HCT116 (cell line): ENCODE measurements around the gene SGK1. TPM values are rescaled to one million over a fixed set of nuclear protein-coding genes. Genes with fewer than 3 reads are reported as not detected.

Experiments used
- ATAC-seq: fragments of 200-7000 bp; cut with Tn5 transposase; 2 replicates; pipeline ENCODE4 v1.9.1; 2020; ENCODE audit warnings: mild to moderate bottlenecking, moderate library complexity
- BruUV-seq: library from RNA; stranded (reverse); fragments of 400-500 nt; replicated peaks from 2 replicates; lab custom pipeline; 2021; lab: Mats Ljungman, UMichigan
- CTCF ChIA-PET: fragments of 300-600 bp; sonication (Branson Sonifier 250); formaldehyde crosslinking; loops from one replicate; lab custom pipeline; 2021; ENCODE audit warnings: antibody characterized with exemption; lab: Charles Lee
- POLR2A ChIA-PET: fragments of 300-600, 350-600 bp; sonication (Branson Sonifier 250); formaldehyde crosslinking; loops from one replicate; lab custom pipeline; 2021; ENCODE audit warnings: antibody characterized with exemption; lab: Charles Lee
- RAD21 ChIA-PET, 2 experiments: fragments of 300-600 bp; sonication (Branson Sonifier 250); formaldehyde crosslinking; loops; one replicate each; lab custom pipeline; 2023; ENCODE audit warnings: low total read pairs in 2 of 2; ENCODE audit not compliant: uncharacterized antibody in 2 of 2, unreplicated experiment in 2 of 2, low non-redundant PET in 1 of 2; lab: Charles Lee
- DNase-seq: peaks from one replicate; pipeline ENCODE4 v3.0.0-alpha.2; 2010; ENCODE audit warnings: low read depth, low spot score
- H2AFZ ChIP-seq: fragments of 200-600 bp; shearing (Covaris generic), sonication (generic); 2 replicates; pipeline ENCODE4 v1.6.1; 2017; ENCODE audit warnings: low read depth, mixed run types, mixed read lengths, antibody characterized with exemption, low read length; ENCODE audit not compliant: poor library complexity, severe bottlenecking
- H3K27ac ChIP-seq: 2 replicates; pipeline ENCODE4 v1.5.1; 2012; ENCODE audit warnings: low read depth, low read length
- H3K27me3 ChIP-seq: fragments of 200-600 bp; sonication (generic); 2 replicates; pipeline ENCODE4 v1.6.1; 2016; ENCODE audit warnings: mixed run types, low read length, mixed read lengths; ENCODE audit not compliant: insufficient read depth
- H3K36me3 ChIP-seq, 2 experiments: fragments of 200-500 bp in 1 of 2; fragments of 200-600 bp in 1 of 2; sonication (Bioruptor generic) in 1 of 2; sonication (generic) in 1 of 2; 2 replicates each; pipeline versions ENCODE4 v1.5.1 to v1.6.1; 2014 to 2016; ENCODE audit warnings: low read length in 2 of 2, inconsistent platforms in 1 of 2, mixed read lengths in 1 of 2, mixed run types in 1 of 2; ENCODE audit not compliant: insufficient read depth in 2 of 2, control insufficient read depth in 1 of 2
- H3K4me1 ChIP-seq, 2 experiments: fragments of 200-600 bp in 1 of 2; sonication (generic) in 1 of 2; 2 replicates each; pipeline versions ENCODE4 v1.5.1 to v1.6.1; 2012 to 2017; ENCODE audit warnings: low read length in 2 of 2, inconsistent platforms in 1 of 2, mild to moderate bottlenecking in 1 of 2, mixed read lengths in 1 of 2, mixed run types in 1 of 2, moderate library complexity in 1 of 2; ENCODE audit not compliant: insufficient read depth in 2 of 2, control insufficient read depth in 1 of 2
- H3K4me2 ChIP-seq: fragments of 200-600 bp; sonication (generic); 2 replicates; pipeline ENCODE4 v1.6.1; 2017; ENCODE audit warnings: mixed run types, low read length, mixed read lengths
- H3K4me3 ChIP-seq, 2 experiments: fragments of 200-600 bp in 1 of 2; sonication (generic) in 1 of 2; replicated peaks in 1 of 2; 2 replicates each; pipeline ENCODE4 v1.5.1; 2011 to 2016; ENCODE audit warnings: low read length in 2 of 2, control low read depth in 1 of 2, low read depth in 1 of 2, mild to moderate bottlenecking in 1 of 2, mixed read lengths in 1 of 2, mixed run types in 1 of 2
- H3K79me2 ChIP-seq: fragments of 200-600 bp; sonication (generic); 2 replicates; pipeline ENCODE4 v1.6.1; 2017; ENCODE audit warnings: mild to moderate bottlenecking, mixed run types, low read length, moderate library complexity, mixed read lengths; ENCODE audit not compliant: insufficient read depth
- H3K9ac ChIP-seq: fragments of 200-600 bp; sonication (generic); 2 replicates; pipeline ENCODE4 v1.6.1; 2016; ENCODE audit warnings: low read length, mixed read lengths
- H3K9me2 ChIP-seq: fragments of 200-600 bp; sonication (generic), shearing (Covaris generic); 2 replicates; pipeline ENCODE4 v1.6.1; 2017; ENCODE audit warnings: mixed run types, mild to moderate bottlenecking, moderate library complexity; ENCODE audit not compliant: insufficient read depth
- H3K9me3 ChIP-seq, 2 experiments: fragments of 200-500 bp in 1 of 2; fragments of 200-600 bp in 1 of 2; sonication (Bioruptor generic) in 1 of 2; sonication (generic) in 1 of 2; 2 replicates each; pipeline ENCODE4 v1.6.1; 2014 to 2017; ENCODE audit warnings: low read length in 2 of 2, mixed read lengths in 2 of 2, inconsistent platforms in 1 of 2, low read depth in 1 of 2, mild to moderate bottlenecking in 1 of 2, mixed run types in 1 of 2, moderate library complexity in 1 of 2; ENCODE audit not compliant: control insufficient read depth in 1 of 2, insufficient read depth in 1 of 2
- H4K20me1 ChIP-seq: fragments of 200-600 bp; sonication (generic), shearing (Covaris generic); 2 replicates; pipeline ENCODE4 v1.6.1; 2017; ENCODE audit warnings: mixed run types, mild to moderate bottlenecking, moderate library complexity; ENCODE audit not compliant: insufficient read depth
- EZH2phosphoT487 ChIP-seq: fragments of 200-600 bp; IDR thresholded peaks from 2 replicates; pipeline ENCODE4 v1.6.1; 2018; ENCODE audit warnings: antibody characterized with exemption, borderline replicate concordance
- FOSL1 ChIP-seq: IDR thresholded peaks from 2 replicates; pipeline ENCODE4 v1.6.1; 2012; ENCODE audit warnings: low read depth
- SIN3A ChIP-seq: IDR thresholded peaks from 2 replicates; pipeline ENCODE4 v1.6.1; 2012; ENCODE audit warnings: low read depth
- intact Hi-C: fragments of 100-400 bp; cut with micrococcal nuclease; formaldehyde crosslinking; loops from 2 replicates; pipeline ENCODE4 v1.10.0; 2022
- total RNA-seq: library from RNA; stranded (reverse); gene quantifications from one replicate; pipeline ENCODE4 v1.2.1, GENCODE V29; 2021; ENCODE audit not compliant: unreplicated experiment

The SGK1 gene
- total RNA-seq, 1 experiment from 2014 or later, result 4.5 TPM

GRCh38 chr6:134295953-134296553 is 21.9 kb downstream of the SGK1 start:
- CTCF ChIA-PET, result interaction anchor here (0.7 kb wide), 1 partner anchor 85 kb away, joined by 3 read pairs; no protein-coding TSS in a partner anchor
- RAD21 ChIA-PET, result no interaction called here
- peak; percentile 69; the same call in 1 of the 2 replicates for ATAC-seq
- H3K79me2 ChIP-seq, result no peaks in the 10 kb centered on the region
- H3K4me1 ChIP-seq, result peaks cover 0 to 10% of the 10 kb centered on the region in 2 experiments; a peak in 2 of 4 replicates
- H3K9ac ChIP-seq, result no peak overlapping the region
- H3K27ac ChIP-seq, result no peak overlapping the region
- no peaks in the 10 kb centered on the region for H3K9me2 ChIP-seq
- H2AFZ ChIP-seq, result peak overlapping the region; percentile 75
- no peak overlapping the region for H3K4me3 ChIP-seq
- POLR2A ChIA-PET, result no interaction called here
- DNase-seq, result peak; percentile 12
- H4K20me1 ChIP-seq, result no peaks in the 10 kb centered on the region
- TF ChIP-seq EZH2phosphoT487 (no peak), FOSL1 (0 out of 2 replicates have a peak, but pooled peaks have one; percentile 23)
- TF ChIP-seq, all 23 proteins: peak for 1
- Histone ChIP-seq H3K9me3 (no peaks in the 10 kb centered on the region), H3K4me2 (peak overlapping the region; percentile 41; the same call in 1 of the 2 replicates), H3K36me3 (no peaks in the 10 kb centered on the region), H3K27me3 (no peaks in the 10 kb centered on the region)
- intact Hi-C loops, result no loop called here
- BruUV-seq, result no TSS peak

GRCh38 chr6:134293659-134294161 is 24.2 kb downstream of the SGK1 start:
- CTCF ChIA-PET, result no interaction called here
- RAD21 ChIA-PET, result no interaction called here
- DNase-seq (no peak), ATAC-seq (no peak)
- POLR2A ChIA-PET, result no interaction called here
- Histone ChIP-seq H3K4me2 (no peak overlapping the region), H2AFZ (no peak overlapping the region), H3K4me1 (peaks cover 0 to 12% of the 10 kb centered on the region in 2 experiments; a peak in 2 of 4 replicates), H3K9ac (no peak overlapping the region), H3K9me3 (no peaks in the 10 kb centered on the region), H3K9me2 (no peaks in the 10 kb centered on the region), H3K36me3 (no peaks in the 10 kb centered on the region), H3K4me3 (no peak overlapping the region), H4K20me1 (no peaks in the 10 kb centered on the region), H3K27ac (no peak overlapping the region), H3K27me3 (no peaks in the 10 kb centered on the region), H3K79me2 (no peaks in the 10 kb centered on the region)
- TF ChIP-seq SIN3A, result no peak
- BruUV-seq, result no TSS peak
- intact Hi-C loops, result no loop called here
